ENCODE measurements around the gene BPIFB6.

- TF ChIP-seq SMC3 (IDR thresholded peaks at IDR 0.05) (no peak), POLR2A (IDR thresholded peaks at IDR 0.05; ENCODE audit: low read length) (no peak), CTCF (IDR thresholded peaks at IDR 0.05) (no peak), HMGXB4 (CRISPR knock-in tag; IDR thresholded peaks at IDR 0.05; ENCODE audit: borderline replicate concordance) (no peak), CEBPB (IDR thresholded peaks at IDR 0.05) (no peak)
Measured at GRCh38 chr20:33042983-33043730, 11.7 kb downstream of the BPIFB6 start.

All from A549 (cell line).